Ectodermal cell (in vitro differentiated cells): ENCODE measurements around the gene MRPS31.
"Not testable (repeated sequence)": the region's sequence is repeated elsewhere in the genome, so short reads cannot be mapped to it uniquely, and the experiment has no call there.

Source experiments
- H3K27ac ChIP-seq: 2 replicates; pipeline ENCODE4 v1.7.0; 2013; ENCODE audit warnings: mild to moderate bottlenecking, low read depth, low read length; ENCODE audit not compliant: insufficient read depth, poor library complexity, severe bottlenecking
- H3K27me3 ChIP-seq: 2 replicates; pipeline ENCODE4 v1.7.0; 2013; ENCODE audit warnings: mild to moderate bottlenecking, low read length; ENCODE audit not compliant: insufficient read depth, control insufficient read depth, poor library complexity, severe bottlenecking
- H3K36me3 ChIP-seq: one replicate; pipeline ENCODE4 v1.7.0; 2013; ENCODE audit warnings: low read length; ENCODE audit not compliant: control insufficient read depth, insufficient read depth
- H3K4me1 ChIP-seq: one replicate; pipeline ENCODE4 v1.7.0; 2013; ENCODE audit warnings: low read length; ENCODE audit not compliant: control insufficient read depth, insufficient read depth
- H3K4me3 ChIP-seq: 2 replicates; pipeline ENCODE4 v1.7.0; 2013; ENCODE audit warnings: low read depth, low read length, control low read depth; ENCODE audit not compliant: insufficient read depth
- H3K9me3 ChIP-seq: 2 replicates; pipeline ENCODE4 v1.7.0; 2013; ENCODE audit warnings: mild to moderate bottlenecking, low read length, moderate library complexity; ENCODE audit not compliant: control insufficient read depth
- WGBS, 2 experiments: methylation state at CpG; one replicate each; pipeline ENCODE4 v1.1.7; 2013; ENCODE audit warnings: missing lambda C conversion rate in 2 of 2; 5-methylcytosine and 5-hydroxymethylcytosine counted together

Gene MRPS31

GRCh38 chr13:40714433-40714832, 56.6 kb downstream of the MRPS31 start:
- no CpG with 5 or more reads among the region's 1 CpG for WGBS, 2 experiments
- H3K27me3 ChIP-seq, H3K4me3 ChIP-seq, H3K4me1 ChIP-seq, H3K27ac ChIP-seq, H3K9me3 ChIP-seq, H3K36me3 ChIP-seq: not testable (repeated sequence)

GRCh38 chr13:40706439-40706838, 64.6 kb downstream of the MRPS31 start:
- Histone ChIP-seq H3K27ac (no peak overlapping the region), H3K9me3 (no peaks in the 10 kb centered on the region), H3K36me3 (no peaks in the 10 kb centered on the region), H3K27me3 (no peaks in the 10 kb centered on the region), H3K4me1 (no peaks in the 10 kb centered on the region), H3K4me3 (no peak overlapping the region)
- 92 to 99% methylated on average over 2 of the region's 2 CpGs for WGBS, 2 experiments

GRCh38 chr13:40697711-40698110, 73.3 kb downstream of the MRPS31 start:
- 84 to 89% methylated on average over 5 of the region's 5 CpGs for WGBS, 2 experiments
- H3K36me3 ChIP-seq: no peaks in the 10 kb centered on the region
- H3K4me3 ChIP-seq: no peak overlapping the region
- no peaks in the 10 kb centered on the region for H3K4me1 ChIP-seq
- H3K9me3 ChIP-seq: no peaks in the 10 kb centered on the region
- H3K27ac ChIP-seq: no peak overlapping the region
- no peaks in the 10 kb centered on the region for H3K27me3 ChIP-seq

GRCh38 chr13:40694426-40694825, 76.6 kb downstream of the MRPS31 start:
- Histone ChIP-seq H3K27me3 (no peaks in the 10 kb centered on the region), H3K4me1 (no peaks in the 10 kb centered on the region), H3K4me3 (no peak overlapping the region), H3K36me3 (no peaks in the 10 kb centered on the region), H3K9me3 (no peaks in the 10 kb centered on the region), H3K27ac (no peak overlapping the region)
- 92 to 94% methylated on average over 3 to 4 of the region's 4 CpGs for WGBS, 2 experiments

GRCh38 chr13:40692946-40693345, 78.0 kb downstream of the MRPS31 start:
- no peak overlapping the region for H3K4me3 ChIP-seq
- H3K36me3 ChIP-seq: no peaks in the 10 kb centered on the region
- no peaks in the 10 kb centered on the region for H3K9me3 ChIP-seq
- no peak overlapping the region for H3K27ac ChIP-seq
- no peaks in the 10 kb centered on the region for H3K27me3 ChIP-seq
- 88 to 91% methylated on average over 2 of the region's 2 CpGs for WGBS, 2 experiments
- H3K4me1 ChIP-seq: no peaks in the 10 kb centered on the region

- H3K4me3 ChIP-seq: no peak overlapping the region
- WGBS, 2 experiments: 89 to 96% methylated on average over 2 to 3 of the region's 3 CpGs
- H3K27ac ChIP-seq: no peak overlapping the region
- H3K36me3 ChIP-seq: no peaks in the 10 kb centered on the region
- no peaks in the 10 kb centered on the region for H3K4me1 ChIP-seq
- H3K27me3 ChIP-seq: no peaks in the 10 kb centered on the region
- no peaks in the 10 kb centered on the region for H3K9me3 ChIP-seq
Observed at GRCh38 chr13:40688781-40689180, 82.2 kb downstream of the MRPS31 start.

GRCh38 chr13:40682449-40683240, 88.3 kb downstream of the MRPS31 start:
- 67 to 79% methylated on average over 8 to 10 of the region's 11 CpGs for WGBS, 2 experiments
- Histone ChIP-seq H3K27me3 (no peaks in the 10 kb centered on the region), H3K27ac (no peak overlapping the region), H3K36me3 (no peaks in the 10 kb centered on the region), H3K9me3 (no peaks in the 10 kb centered on the region), H3K4me1 (no peaks in the 10 kb centered on the region), H3K4me3 (no peak overlapping the region)

GRCh38 chr13:40681341-40682146, 89.4 kb downstream of the MRPS31 start:
- H3K4me3 ChIP-seq: no peak overlapping the region
- H3K27me3 ChIP-seq: no peaks in the 10 kb centered on the region
- WGBS, 2 experiments: 84 to 85% methylated on average over 7 of the region's 7 CpGs
- H3K36me3 ChIP-seq: no peaks in the 10 kb centered on the region
- H3K27ac ChIP-seq: no peak overlapping the region
- no peaks in the 10 kb centered on the region for H3K9me3 ChIP-seq
- no peaks in the 10 kb centered on the region for H3K4me1 ChIP-seq

GRCh38 chr13:40680659-40681323, 90.2 kb downstream of the MRPS31 start:
- Histone ChIP-seq H3K27ac (no peak overlapping the region), H3K4me3 (no peak overlapping the region), H3K36me3 (no peaks in the 10 kb centered on the region), H3K27me3 (no peaks in the 10 kb centered on the region), H3K9me3 (no peaks in the 10 kb centered on the region), H3K4me1 (no peaks in the 10 kb centered on the region)
- WGBS, 2 experiments: 25 to 27% methylated on average over 7 of the region's 7 CpGs

GRCh38 chr13:40679480-40679985, 91.5 kb downstream of the MRPS31 start:
- H3K4me3 ChIP-seq: no peak overlapping the region
- no peaks in the 10 kb centered on the region for H3K36me3 ChIP-seq
- H3K27ac ChIP-seq: no peak overlapping the region
- no peaks in the 10 kb centered on the region for H3K27me3 ChIP-seq
- WGBS, 2 experiments: 79 to 84% methylated on average over 6 of the region's 6 CpGs
- H3K9me3 ChIP-seq: no peaks in the 10 kb centered on the region
- no peaks in the 10 kb centered on the region for H3K4me1 ChIP-seq
